GM12891 (cell line): Measurements from ENCODE around the gene ANO10.

ENCODE experiments used
- PAX5 ChIP-seq: IDR thresholded peaks from 2 replicates; pipeline ENCODE4 v1.6.1; 2011; ENCODE audit warnings: low read length, moderate library complexity, mild to moderate bottlenecking; ENCODE audit not compliant: insufficient read depth, severe bottlenecking
- POLR2A ChIP-seq: IDR thresholded peaks from 2 replicates; pipeline ENCODE4 v1.6.1; 2011; ENCODE audit warnings: low read depth, low read length, control low read depth
- POLR2AphosphoS5 ChIP-seq: IDR thresholded peaks from 2 replicates; pipeline ENCODE4 v1.6.1; 2011; ENCODE audit warnings: low read depth, low read length, control low read depth
- SPI1 ChIP-seq: IDR thresholded peaks from 2 replicates; pipeline ENCODE4 v1.6.1; 2011; ENCODE audit warnings: low read depth, low read length, control low read depth
- TAF1 ChIP-seq: IDR thresholded peaks from 2 replicates; pipeline ENCODE4 v1.6.1; 2011; ENCODE audit warnings: low read depth, low read length, control low read depth

- TF ChIP-seq TAF1: no peak
- TF ChIP-seq POLR2A: no peak
- TF ChIP-seq POLR2AphosphoS5: no peak
- no peak for TF ChIP-seq SPI1
- no peak for TF ChIP-seq PAX5
These were observed 25.7 kb upstream of the ANO10 start for GRCh38 chr3:43647331-43648166.
